ENCODE results near the gene ARNT2. TPM values are rescaled to one million over a fixed set of nuclear protein-coding genes. Genes with fewer than 3 reads are reported as not detected.

The ARNT2 gene
- total RNA-seq, 2 donors from 2014 or later = 4.3 to 5.0 TPM

- no peak for ATAC-seq
- no peak for DNase-seq
- intact Hi-C loops (cut with DNase I) = no loop called here
These were observed 75.0 kb downstream of the ARNT2 start for GRCh38 chr15:80479191-80479590.

GRCh38 chr15:80480171-80480811, 76.1 kb downstream of the ARNT2 start:
- DNase-seq = peak; percentile 35
- ATAC-seq = peak; percentile 61 to 76
- intact Hi-C loops (cut with DNase I) = no loop called here

- DNase-seq = peak; percentile 72
These were observed 76.7 kb downstream of the ARNT2 start for GRCh38 chr15:80480909-80481308.

GRCh38 chr15:80482696-80483095, 78.5 kb downstream of the ARNT2 start:
- intact Hi-C loops (cut with DNase I) = no loop called here
- no peak for DNase-seq
- no peak for ATAC-seq

More at GRCh38 chr15:80480909-80481308, 76.7 kb downstream of the ARNT2 start:
- ATAC-seq = peak; percentile 87 to 95
- intact Hi-C loops (cut with DNase I) = no loop called here

GRCh38 chr15:80483725-80484161, 79.6 kb downstream of the ARNT2 start:
- ATAC-seq = no peak
- intact Hi-C loops (cut with DNase I) = no loop called here
- no peak for DNase-seq

GRCh38 chr15:80484333-80484864, 80.2 kb downstream of the ARNT2 start:
- ATAC-seq (peak in 1 of 2 donors; percentile 5), DNase-seq (no peak)
- intact Hi-C loops (cut with DNase I) = no loop called here

- intact Hi-C loops (cut with DNase I) = no loop called here
- no peak for DNase-seq
- no peak for ATAC-seq
These were observed 81.4 kb downstream of the ARNT2 start for GRCh38 chr15:80485370-80486164.

- intact Hi-C loops (cut with DNase I) = no loop called here
These were observed 83.7 kb downstream of the ARNT2 start for GRCh38 chr15:80487839-80488390.

GRCh38 chr15:80489030-80489594, 84.9 kb downstream of the ARNT2 start:
- intact Hi-C loops (cut with DNase I) = no loop called here
- DNase-seq = no peak
- peak; percentile 36 to 69 for ATAC-seq

More at GRCh38 chr15:80487839-80488390, 83.7 kb downstream of the ARNT2 start:
- ATAC-seq = no peak
- DNase-seq = no peak

GRCh38 chr15:80490431-80490990, 86.3 kb downstream of the ARNT2 start:
- intact Hi-C loops (cut with DNase I) = no loop called here
- ATAC-seq (no peak), DNase-seq (no peak)

- ATAC-seq (no peak), DNase-seq (no peak)
- intact Hi-C loops (cut with DNase I) = no loop called here
These were observed 87.1 kb downstream of the ARNT2 start for GRCh38 chr15:80491163-80491847.

GRCh38 chr15:80492409-80492808, 88.2 kb downstream of the ARNT2 start:
- ATAC-seq = no peak
- DNase-seq = no peak
- intact Hi-C loops (cut with DNase I) = no loop called here

GRCh38 chr15:80492874-80493273, 88.7 kb downstream of the ARNT2 start:
- intact Hi-C loops (cut with DNase I) = no loop called here
- no peak for ATAC-seq
- no peak for DNase-seq

- intact Hi-C loops (cut with DNase I) = no loop called here
- ATAC-seq = no peak
These were observed 90.2 kb downstream of the ARNT2 start for GRCh38 chr15:80494351-80494751.

GRCh38 chr15:80494756-80495155, 90.6 kb downstream of the ARNT2 start:
- no peak for ATAC-seq
- intact Hi-C loops (cut with DNase I) = no loop called here

More at GRCh38 chr15:80494351-80494751, 90.2 kb downstream of the ARNT2 start:
- no peak for DNase-seq

GRCh38 chr15:80495401-80495942, 91.3 kb downstream of the ARNT2 start:
- DNase-seq (no peak), ATAC-seq (no peak)
- intact Hi-C loops (cut with DNase I) = no loop called here

More at GRCh38 chr15:80494756-80495155, 90.6 kb downstream of the ARNT2 start:
- DNase-seq = no peak

- intact Hi-C loops (cut with DNase I) = no loop called here
- DNase-seq = no peak
- no peak for ATAC-seq
These were observed 91.9 kb downstream of the ARNT2 start for GRCh38 chr15:80496096-80496495.

- DNase-seq = no peak
- ATAC-seq = no peak
- intact Hi-C loops (cut with DNase I) = no loop called here
These were observed 93.0 kb downstream of the ARNT2 start for GRCh38 chr15:80497221-80497620.

Data from left cardiac atrium (tissue), 4 donors.